Right cardiac atrium (tissue), 5 donors: Measurements from ENCODE around the gene LMOD3. TPM values are rescaled to one million over a fixed set of nuclear protein-coding genes. Genes with fewer than 3 reads are reported as not detected.

Experiments used
- ATAC-seq, 2 donors: fragments of 200-7000 bp; cut with Tn5 transposase; one replicate each; pipeline versions ENCODE4 v1.8.0 to v1.9.1; 2020; ENCODE audit warnings: moderate library complexity in 2 of 2, mild to moderate bottlenecking in 1 of 2
- DNase-seq, 3 donors: peaks; one replicate each; pipeline ENCODE4 v3.0.0-alpha.2; 2020
- H3K27ac ChIP-seq: one replicate; pipeline ENCODE4 v1.5.1; 2013; ENCODE audit warnings: mild to moderate bottlenecking, low read length, control low read depth, moderate library complexity
- H3K27me3 ChIP-seq: one replicate; pipeline ENCODE4 v1.6.1; 2013; ENCODE audit not compliant: control insufficient read depth, insufficient read depth
- H3K4me1 ChIP-seq: one replicate; pipeline ENCODE4 v1.6.1; 2013; ENCODE audit warnings: low read length; ENCODE audit not compliant: control insufficient read depth, insufficient read depth
- H3K4me3 ChIP-seq: one replicate; pipeline ENCODE4 v1.5.1; 2013; ENCODE audit warnings: low read length, control low read depth
- H3K9me3 ChIP-seq: one replicate; pipeline ENCODE4 v1.6.1; 2013; ENCODE audit warnings: low read length; ENCODE audit not compliant: control insufficient read depth
- WGBS: extraction: QIAGEN DNeasy Blood & Tissue Kit; methylation state at CpG from one replicate; pipeline ENCODE4 v1.1.7; 2013; 5-methylcytosine and 5-hydroxymethylcytosine counted together
- intact Hi-C, 4 donors: fragments of 100-400 bp; cut with DNase I; formaldehyde crosslinking; loops; one replicate each; pipeline versions ENCODE4 v1.11.0 to v1.14.0; 2022 to 2023
- polyA plus RNA-seq: library from polyadenylated mRNA; stranded (reverse); fragments of 200-250 nt; gene quantifications from one replicate; pipeline ENCODE4 v1.2.3, GENCODE V29; 2013
- total RNA-seq, 4 donors: library from RNA; stranded (reverse); fragmentation: NEBNext Ultra II Directional; extraction: Animal tissue kit (Norgen Biotek cat#: 25700); gene quantifications; one replicate each; pipeline ENCODE4 v1.2.1, GENCODE V29; 2021
- donor health status: healthy with polysubstance abuse.
- donor health status: DM: no; HTN: yes; CAD: no.
- donor health status: DM: no; HTN: no; CAD: no.
- donor health status: DM: no; HTN: yes; CAD: no; lungs with severe emphysema.
- donor health status: DM: yes; HTN: yes; CAD: no.

The LMOD3 gene
- total and polyA plus RNA-seq, 5 donors = 44.1 to 127 (median 63.8) TPM

GRCh38 chr3:69145688-69146087 is 23.3 kb upstream of the LMOD3 start:
- no peak overlapping the region for H3K27ac ChIP-seq
- no peak overlapping the region for H3K4me3 ChIP-seq
- intact Hi-C loops = no loop called here
- H3K4me1 ChIP-seq = peaks cover 1% of the 10 kb centered on the region
- no peaks in the 10 kb centered on the region for H3K9me3 ChIP-seq
- DNase-seq (no peak), ATAC-seq (no peak)
- no peaks in the 10 kb centered on the region for H3K27me3 ChIP-seq

- DNase-seq = no peak
- intact Hi-C loops = no loop called here
- Histone ChIP-seq H3K9me3 (no peaks in the 10 kb centered on the region), H3K27me3 (no peaks in the 10 kb centered on the region), H3K27ac (no peak overlapping the region), H3K4me1 (peaks cover 1% of the 10 kb centered on the region), H3K4me3 (no peak overlapping the region)
- no peak for ATAC-seq
- 76% methylated on average over 3 of the region's 3 CpGs for WGBS
Observed at GRCh38 chr3:69144631-69145245, 22.3 kb upstream of the LMOD3 start.

- WGBS = 90% methylated on average over 3 of the region's 3 CpGs
- Histone ChIP-seq H3K4me1 (peaks cover 1% of the 10 kb centered on the region), H3K9me3 (no peaks in the 10 kb centered on the region), H3K4me3 (no peak overlapping the region), H3K27ac (no peak overlapping the region), H3K27me3 (no peaks in the 10 kb centered on the region)
- intact Hi-C loops = no loop called here
- DNase-seq (no peak), ATAC-seq (no peak)
Observed at GRCh38 chr3:69143612-69144011, 21.2 kb upstream of the LMOD3 start.

- Histone ChIP-seq H3K27ac (no peak overlapping the region), H3K4me1 (peaks cover 1% of the 10 kb centered on the region), H3K27me3 (no peaks in the 10 kb centered on the region), H3K9me3 (no peaks in the 10 kb centered on the region), H3K4me3 (no peak overlapping the region)
- 72% methylated on average over 4 of the region's 4 CpGs for WGBS
- DNase-seq = no peak
- intact Hi-C loops = no loop called here
- ATAC-seq = no peak
Observed at GRCh38 chr3:69142797-69143454, 20.5 kb upstream of the LMOD3 start.

- H3K27ac ChIP-seq = no peak overlapping the region
- ATAC-seq (no peak), DNase-seq (no peak)
- H3K4me3 ChIP-seq = no peak overlapping the region
- intact Hi-C loops = no loop called here
- H3K27me3 ChIP-seq = no peaks in the 10 kb centered on the region
- H3K4me1 ChIP-seq = peaks cover 1% of the 10 kb centered on the region
- no peaks in the 10 kb centered on the region for H3K9me3 ChIP-seq
- 32% methylated on average over 3 of the region's 3 CpGs for WGBS
Observed at GRCh38 chr3:69142090-69142489, 19.7 kb upstream of the LMOD3 start.

GRCh38 chr3:69141313-69141712 is 18.9 kb upstream of the LMOD3 start:
- DNase-seq (no peak), ATAC-seq (no peak)
- no peak overlapping the region for H3K27ac ChIP-seq
- H3K4me3 ChIP-seq = no peak overlapping the region
- H3K9me3 ChIP-seq = no peaks in the 10 kb centered on the region
- H3K4me1 ChIP-seq = peaks cover 1% of the 10 kb centered on the region
- H3K27me3 ChIP-seq = no peaks in the 10 kb centered on the region
- intact Hi-C loops = no loop called here

- H3K4me1 ChIP-seq = peaks cover 1% of the 10 kb centered on the region
- ATAC-seq (no peak), DNase-seq (no peak)
- no peak overlapping the region for H3K27ac ChIP-seq
- no peaks in the 10 kb centered on the region for H3K27me3 ChIP-seq
- WGBS = 90% methylated on average over 2 of the region's 2 CpGs
- H3K9me3 ChIP-seq = no peaks in the 10 kb centered on the region
- no peak overlapping the region for H3K4me3 ChIP-seq
- intact Hi-C loops = no loop called here
Observed at GRCh38 chr3:69137412-69137811, 15.0 kb upstream of the LMOD3 start.

- DNase-seq = no peak
- no peaks in the 10 kb centered on the region for H3K27me3 ChIP-seq
- no peaks in the 10 kb centered on the region for H3K4me1 ChIP-seq
- H3K4me3 ChIP-seq = no peak overlapping the region
- H3K9me3 ChIP-seq = no peaks in the 10 kb centered on the region
- no peak for ATAC-seq
- H3K27ac ChIP-seq = no peak overlapping the region
- intact Hi-C loops = no loop called here
Observed at GRCh38 chr3:69137005-69137404, 14.6 kb upstream of the LMOD3 start.

- Histone ChIP-seq H3K27ac (no peak overlapping the region), H3K9me3 (no peaks in the 10 kb centered on the region), H3K4me3 (no peak overlapping the region), H3K4me1 (no peaks in the 10 kb centered on the region), H3K27me3 (no peaks in the 10 kb centered on the region)
- ATAC-seq (no peak), DNase-seq (no peak)
- intact Hi-C loops = no loop called here
Observed at GRCh38 chr3:69130689-69131088, 8.3 kb upstream of the LMOD3 start.

- WGBS = 46% methylated on average over 1 of the region's 1 CpG
- Histone ChIP-seq H3K4me1 (no peaks in the 10 kb centered on the region), H3K4me3 (no peak overlapping the region), H3K27me3 (no peaks in the 10 kb centered on the region), H3K9me3 (no peaks in the 10 kb centered on the region), H3K27ac (no peak overlapping the region)
- ATAC-seq (no peak), DNase-seq (no peak)
- intact Hi-C loops = no loop called here
Observed at GRCh38 chr3:69129531-69129930, 7.1 kb upstream of the LMOD3 start.

- H3K4me3 ChIP-seq = no peak overlapping the region
- H3K9me3 ChIP-seq = no peaks in the 10 kb centered on the region
- H3K27ac ChIP-seq = no peak overlapping the region
- no peak for ATAC-seq
- H3K4me1 ChIP-seq = no peaks in the 10 kb centered on the region
- no peaks in the 10 kb centered on the region for H3K27me3 ChIP-seq
- intact Hi-C loops = no loop called here
- DNase-seq = no peak
Observed at GRCh38 chr3:69128509-69128908, 6.1 kb upstream of the LMOD3 start.

GRCh38 chr3:69126999-69127398 is 4.6 kb upstream of the LMOD3 start:
- ATAC-seq (no peak), DNase-seq (no peak)
- H3K27me3 ChIP-seq = no peaks in the 10 kb centered on the region
- no peak overlapping the region for H3K27ac ChIP-seq
- H3K9me3 ChIP-seq = no peaks in the 10 kb centered on the region
- H3K4me3 ChIP-seq = no peak overlapping the region
- intact Hi-C loops = no loop called here
- WGBS = 69% methylated on average over 2 of the region's 2 CpGs
- no peaks in the 10 kb centered on the region for H3K4me1 ChIP-seq
